ENCODE measurements around the gene USHBP1. TPM values are rescaled to one million over a fixed set of nuclear protein-coding genes. Genes with fewer than 3 reads are reported as not detected.

The USHBP1 gene
- total and polyA plus RNA-seq, 2 donors (not counting 1 experiment from before 2014, with no cell fraction given), result 0.39 TPM; not detected in 1

DNA sequence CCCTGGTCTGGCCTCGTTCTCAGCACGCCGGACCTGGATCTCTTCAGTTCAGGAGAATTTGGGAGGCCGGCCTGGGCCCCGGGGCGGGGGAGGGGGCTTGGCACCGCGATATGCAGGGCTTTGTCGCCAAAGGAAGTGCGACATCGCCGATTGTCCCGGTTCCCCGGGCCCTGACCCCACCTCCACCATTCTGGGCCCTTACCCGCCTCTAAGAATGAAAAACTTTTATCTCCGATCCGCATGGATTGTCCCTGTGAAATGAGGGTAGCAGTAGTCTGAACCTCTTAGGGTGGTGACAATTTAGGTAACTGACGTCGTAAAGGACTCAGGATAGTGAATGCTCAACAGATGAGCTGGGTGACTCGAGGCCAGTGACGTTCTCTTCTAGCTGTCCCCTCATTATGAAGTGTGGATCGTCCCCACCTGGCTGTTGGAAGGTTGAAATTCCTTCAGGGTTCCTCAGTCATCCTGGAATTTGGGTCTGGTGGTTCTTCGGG, 45.5 kb upstream of the USHBP1 start:
- Histone ChIP-seq H4K20me1 (ENCODE audit: control insufficient read depth, insufficient read depth, low read length, poor library complexity, severe bottlenecking) (peaks cover 54% of the 10 kb centered on the region), H3K27me3 (replicated peaks in 1 of 4; ENCODE audit: control extremely low read depth in 1 of 4, control insufficient read depth in 3 of 4, insufficient read depth in 4 of 4, low read length in 3 of 4) (no peaks in the 10 kb centered on the region), H3K27ac (ENCODE audit: low read length in 2 of 2) (peak overlapping the region; percentile 53 to 83), H3K9me3 (ENCODE audit: control extremely low read depth in 1 of 3, control insufficient read depth in 2 of 3, insufficient read depth in 1 of 3, low read length in 2 of 3) (no peaks in the 10 kb centered on the region), H3K4me1 (ENCODE audit: control insufficient read depth in 2 of 2, insufficient read depth in 2 of 2, low read length in 2 of 2) (peaks cover 18 to 31% of the 10 kb centered on the region in 2 donors), H3K79me2 (ENCODE audit: control insufficient read depth, insufficient read depth, low read length) (peaks cover 70% of the 10 kb centered on the region), H3K4me3 (ENCODE audit: control extremely low read depth in 1 of 5, extremely low read depth in 1 of 5, insufficient read depth in 1 of 5, low read depth in 2 of 5, low read length in 4 of 5) (peak overlapping the region; percentile 63 to 98 (median 96)), H3K36me3 (replicated peaks in 1 of 2; ENCODE audit: control extremely low read depth in 1 of 2, control insufficient read depth in 1 of 2, extremely low read depth in 1 of 2, insufficient read depth in 2 of 2, low read length in 1 of 2) (peaks cover 0 to 16% of the 10 kb centered on the region in 2 experiments), H3K9ac (ENCODE audit: low read length) (peak overlapping the region; percentile 97), H2AFZ (ENCODE audit: insufficient read depth, low read depth, low read length, poor library complexity, severe bottlenecking) (peak overlapping the region; percentile 70), H3K4me2 (replicated peaks; ENCODE audit: low read depth, low read length, poor library complexity, severe bottlenecking) (peak overlapping the region; percentile 98)
- ChIA-PET POLR2A (interaction anchor here (1.3 kb wide), 1 partner anchor 96 kb away, joined by 4 read pairs; the partner anchor contains the start of gene BST2), CTCF (interaction anchor here (1.5 kb wide), 2 partner anchors 30 to 95 kb away, joined by 3 to 9 read pairs; partner anchors contain the start of genes ANKLE1 and BST2)
- intact Hi-C loops (cut with micrococcal nuclease), result loop anchor here (1.0 to 10.0 kb wide), 8 partner anchors 18 to 723 kb away; partner anchors contain the start of genes BABAM1, GTPBP3, OCEL1 and SMIM7
- H3K27ac Mint-ChIP-seq, result peak overlapping the region; percentile 96
- H3K4me3 Mint-ChIP-seq, result peak overlapping the region; percentile 95
- no peak for ATAC-seq (ENCODE audit: low read depth)
- H3K9me3 Mint-ChIP-seq (ENCODE audit: insufficient read depth), result no peaks in the 10 kb centered on the region
- H3K27me3 Mint-ChIP-seq, result no peaks in the 10 kb centered on the region
- H3K4me1 Mint-ChIP-seq, result peaks cover 38% of the 10 kb centered on the region
- WGBS (ENCODE audit: insufficient coverage), result 5% methylated on average over 14 of the region's 23 CpGs
- no peak for DNase-seq
- no peak for TF ChIP-seq CTCF (IDR thresholded peaks at IDR 0.05)
- no peak for TF ChIP-seq EZH2 (IDR thresholded peaks at IDR 0.05; ENCODE audit: borderline replicate concordance, insufficient read depth, low read depth, low read length, poor library complexity, severe bottlenecking)

Measured in B cell (primary cell).